Left renal cortex interstitium (tissue), 4 donors: ENCODE data around the gene CCT7. TPM values are rescaled to one million over a fixed set of nuclear protein-coding genes. Genes with fewer than 3 reads are reported as not detected.
A peak's percentile ranks its signal among the peaks of the same experiment; 100 is the strongest.

Experiments used
- DNase-seq, 4 donors: peaks; one replicate each; pipeline ENCODE4 v3.0.0-alpha.2; 2013; ENCODE audit warnings: low read depth in 4 of 4, low spot score in 2 of 4, missing footprints in 1 of 4
- polyA plus RNA-seq, 4 donors: library from polyadenylated mRNA; unstranded; fragments of 120-200 nt; gene quantifications; one replicate each; pipeline ENCODE4 v1.2.1, GENCODE V29; 2013; ENCODE audit not compliant: insufficient read length in 4 of 4

CCT7 gene
- polyA plus RNA-seq, 4 donors: 235 to 265 (median 238) TPM

- no peak for DNase-seq
These were observed 32.2 kb downstream of the CCT7 start for GRCh38 chr2:73266061-73266901.

- no peak for DNase-seq
These were observed 32.9 kb downstream of the CCT7 start for GRCh38 chr2:73267008-73267407.

- no peak for DNase-seq
These were observed 34.3 kb downstream of the CCT7 start for GRCh38 chr2:73268366-73268829.

- DNase-seq: no peak
These were observed 35.0 kb downstream of the CCT7 start for GRCh38 chr2:73268830-73269685.

GRCh38 chr2:73269686-73270465 lies 35.8 kb downstream of the CCT7 start:
- no peak for DNase-seq

- no peak for DNase-seq
These were observed 38.2 kb downstream of the CCT7 start for GRCh38 chr2:73272270-73272669.

- DNase-seq: no peak
These were observed 45.7 kb downstream of the CCT7 start for GRCh38 chr2:73279852-73280251.

GRCh38 chr2:73281244-73281643 lies 47.1 kb downstream of the CCT7 start:
- no peak for DNase-seq

- DNase-seq: no peak
These were observed 48.9 kb downstream of the CCT7 start for GRCh38 chr2:73282924-73283544.

GRCh38 chr2:73283545-73284295 lies 49.6 kb downstream of the CCT7 start:
- DNase-seq: no peak

- DNase-seq: no peak
These were observed 50.4 kb downstream of the CCT7 start, which contains the start of gene FBXO41 for GRCh38 chr2:73284296-73285158. FBXO41 (minus strand) TSS chr2:73284478; CDS start chr2:73269630, 14,848 bp downstream.

GRCh38 chr2:73285159-73285739 lies 51.1 kb downstream of the CCT7 start:
- DNase-seq: no peak

GRCh38 chr2:73286134-73286655 lies 52.1 kb downstream of the CCT7 start:
- no peak for DNase-seq

GRCh38 chr2:73289304-73289703 lies 55.2 kb downstream of the CCT7 start:
- no peak for DNase-seq

- no peak for DNase-seq
These were observed 56.1 kb downstream of the CCT7 start for GRCh38 chr2:73290049-73290839.

- peak in 3 of 4 donors; percentile 59 to 76 (median 65) for DNase-seq
These were observed 57.0 kb downstream of the CCT7 start for GRCh38 chr2:73291093-73291460.
